SK-N-SH (cell line): ENCODE measurements around the gene UGT2A1.

Experiments used
- EZH2phosphoT487 ChIP-seq: fragments of 200-600 bp; sonication (generic); IDR thresholded peaks from 2 replicates; pipeline ENCODE4 v1.6.1; 2017; ENCODE audit warnings: low read depth, mixed run types, mild to moderate bottlenecking, antibody characterized with exemption, moderate library complexity, borderline replicate concordance
- GABPA ChIP-seq: IDR thresholded peaks from 2 replicates; pipeline ENCODE4 v1.4.0; 2012; ENCODE audit warnings: low read depth, mild to moderate bottlenecking
- GATA2 ChIP-seq: sonication (generic); formaldehyde crosslinking; IDR thresholded peaks from 2 replicates; pipeline ENCODE4 v1.5.0; 2020; ENCODE audit warnings: mild to moderate bottlenecking, missing genetic modification reagents
- NRF1 ChIP-seq: IDR thresholded peaks from 2 replicates; pipeline ENCODE4 v1.6.1; 2012; ENCODE audit warnings: low read depth, mild to moderate bottlenecking, low read length
- RCOR1 ChIP-seq: fragments of 150-350 bp; IDR thresholded peaks from 2 replicates; pipeline ENCODE4 v1.6.1; 2017; ENCODE audit warnings: antibody characterized with exemption, low read length
- SIN3A ChIP-seq: IDR thresholded peaks from 2 replicates; pipeline ENCODE4 v1.6.1; 2012; ENCODE audit warnings: low read depth, mild to moderate bottlenecking, low read length, moderate library complexity, borderline replicate concordance
- SMC3 ChIP-seq: IDR thresholded peaks from 2 replicates; pipeline ENCODE4 v1.6.1; 2012; ENCODE audit warnings: low read depth, low read length, improper control_type of control experiment
- YY1 ChIP-seq: IDR thresholded peaks from 2 replicates; pipeline ENCODE4 v1.4.0; 2012; ENCODE audit warnings: low read depth, mild to moderate bottlenecking
- TF ChIP-seq, protein P1 (sequence below): fragments of 200-600 bp; sonication (generic); IDR thresholded peaks from 2 replicates; pipeline ENCODE4 v1.6.1; 2017; ENCODE audit warnings: antibody characterized with exemption, mild to moderate bottlenecking, moderate library complexity
- TF ChIP-seq, protein P2 (sequence below): fragments of 150-350 bp; IDR thresholded peaks from 2 replicates; pipeline ENCODE4 v1.6.1; 2017; ENCODE audit warnings: antibody characterized with exemption, low read length, low read depth, borderline replicate concordance
- TF ChIP-seq, protein P3 (sequence below): IDR thresholded peaks from 2 replicates; pipeline ENCODE4 v1.6.1; 2012; ENCODE audit warnings: mild to moderate bottlenecking, low read depth, low read length, moderate library complexity
- TF ChIP-seq, protein P4 (sequence below): IDR thresholded peaks from 2 replicates; pipeline ENCODE4 v1.4.0; 2012; ENCODE audit warnings: low read depth, borderline replicate concordance
- TF ChIP-seq, protein P5 (sequence below): IDR thresholded peaks from 2 replicates; pipeline ENCODE4 v1.4.0; 2012; ENCODE audit warnings: low read depth

DNA sequence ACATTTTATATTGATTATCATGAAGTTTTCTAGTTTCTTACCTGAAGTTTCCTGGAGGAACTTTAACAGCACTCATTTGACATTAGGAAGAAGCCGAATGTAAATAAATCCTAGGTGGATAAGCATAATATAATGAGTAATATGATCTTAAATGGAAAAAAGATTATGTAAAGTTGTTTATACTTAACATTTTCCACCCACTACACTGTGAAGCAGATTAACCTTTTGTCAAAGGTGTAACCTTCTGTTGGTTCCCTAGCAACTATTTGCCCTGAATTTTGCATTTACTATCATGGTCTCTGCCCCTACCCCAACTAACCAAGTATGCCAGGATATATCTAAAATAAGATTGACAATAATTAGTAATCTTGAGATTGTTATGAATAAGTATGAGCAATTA lies at the start of gene UGT2A1:
- TF ChIP-seq EZH2phosphoT487 (no peak), YY1 (no peak), NRF1 (no peak), SIN3A (no peak), SMC3 (no peak), RCOR1 (no peak), GABPA (no peak), GATA2 (no peak)
- TF ChIP-seq, protein P1, sequence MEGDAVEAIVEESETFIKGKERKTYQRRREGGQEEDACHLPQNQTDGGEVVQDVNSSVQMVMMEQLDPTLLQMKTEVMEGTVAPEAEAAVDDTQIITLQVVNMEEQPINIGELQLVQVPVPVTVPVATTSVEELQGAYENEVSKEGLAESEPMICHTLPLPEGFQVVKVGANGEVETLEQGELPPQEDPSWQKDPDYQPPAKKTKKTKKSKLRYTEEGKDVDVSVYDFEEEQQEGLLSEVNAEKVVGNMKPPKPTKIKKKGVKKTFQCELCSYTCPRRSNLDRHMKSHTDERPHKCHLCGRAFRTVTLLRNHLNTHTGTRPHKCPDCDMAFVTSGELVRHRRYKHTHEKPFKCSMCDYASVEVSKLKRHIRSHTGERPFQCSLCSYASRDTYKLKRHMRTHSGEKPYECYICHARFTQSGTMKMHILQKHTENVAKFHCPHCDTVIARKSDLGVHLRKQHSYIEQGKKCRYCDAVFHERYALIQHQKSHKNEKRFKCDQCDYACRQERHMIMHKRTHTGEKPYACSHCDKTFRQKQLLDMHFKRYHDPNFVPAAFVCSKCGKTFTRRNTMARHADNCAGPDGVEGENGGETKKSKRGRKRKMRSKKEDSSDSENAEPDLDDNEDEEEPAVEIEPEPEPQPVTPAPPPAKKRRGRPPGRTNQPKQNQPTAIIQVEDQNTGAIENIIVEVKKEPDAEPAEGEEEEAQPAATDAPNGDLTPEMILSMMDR = no peak
- TF ChIP-seq, protein P2, sequence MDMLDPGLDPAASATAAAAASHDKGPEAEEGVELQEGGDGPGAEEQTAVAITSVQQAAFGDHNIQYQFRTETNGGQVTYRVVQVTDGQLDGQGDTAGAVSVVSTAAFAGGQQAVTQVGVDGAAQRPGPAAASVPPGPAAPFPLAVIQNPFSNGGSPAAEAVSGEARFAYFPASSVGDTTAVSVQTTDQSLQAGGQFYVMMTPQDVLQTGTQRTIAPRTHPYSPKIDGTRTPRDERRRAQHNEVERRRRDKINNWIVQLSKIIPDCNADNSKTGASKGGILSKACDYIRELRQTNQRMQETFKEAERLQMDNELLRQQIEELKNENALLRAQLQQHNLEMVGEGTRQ = no peak
- TF ChIP-seq, protein P3, sequence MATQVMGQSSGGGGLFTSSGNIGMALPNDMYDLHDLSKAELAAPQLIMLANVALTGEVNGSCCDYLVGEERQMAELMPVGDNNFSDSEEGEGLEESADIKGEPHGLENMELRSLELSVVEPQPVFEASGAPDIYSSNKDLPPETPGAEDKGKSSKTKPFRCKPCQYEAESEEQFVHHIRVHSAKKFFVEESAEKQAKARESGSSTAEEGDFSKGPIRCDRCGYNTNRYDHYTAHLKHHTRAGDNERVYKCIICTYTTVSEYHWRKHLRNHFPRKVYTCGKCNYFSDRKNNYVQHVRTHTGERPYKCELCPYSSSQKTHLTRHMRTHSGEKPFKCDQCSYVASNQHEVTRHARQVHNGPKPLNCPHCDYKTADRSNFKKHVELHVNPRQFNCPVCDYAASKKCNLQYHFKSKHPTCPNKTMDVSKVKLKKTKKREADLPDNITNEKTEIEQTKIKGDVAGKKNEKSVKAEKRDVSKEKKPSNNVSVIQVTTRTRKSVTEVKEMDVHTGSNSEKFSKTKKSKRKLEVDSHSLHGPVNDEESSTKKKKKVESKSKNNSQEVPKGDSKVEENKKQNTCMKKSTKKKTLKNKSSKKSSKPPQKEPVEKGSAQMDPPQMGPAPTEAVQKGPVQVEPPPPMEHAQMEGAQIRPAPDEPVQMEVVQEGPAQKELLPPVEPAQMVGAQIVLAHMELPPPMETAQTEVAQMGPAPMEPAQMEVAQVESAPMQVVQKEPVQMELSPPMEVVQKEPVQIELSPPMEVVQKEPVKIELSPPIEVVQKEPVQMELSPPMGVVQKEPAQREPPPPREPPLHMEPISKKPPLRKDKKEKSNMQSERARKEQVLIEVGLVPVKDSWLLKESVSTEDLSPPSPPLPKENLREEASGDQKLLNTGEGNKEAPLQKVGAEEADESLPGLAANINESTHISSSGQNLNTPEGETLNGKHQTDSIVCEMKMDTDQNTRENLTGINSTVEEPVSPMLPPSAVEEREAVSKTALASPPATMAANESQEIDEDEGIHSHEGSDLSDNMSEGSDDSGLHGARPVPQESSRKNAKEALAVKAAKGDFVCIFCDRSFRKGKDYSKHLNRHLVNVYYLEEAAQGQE = no peak
- TF ChIP-seq, protein P4, sequence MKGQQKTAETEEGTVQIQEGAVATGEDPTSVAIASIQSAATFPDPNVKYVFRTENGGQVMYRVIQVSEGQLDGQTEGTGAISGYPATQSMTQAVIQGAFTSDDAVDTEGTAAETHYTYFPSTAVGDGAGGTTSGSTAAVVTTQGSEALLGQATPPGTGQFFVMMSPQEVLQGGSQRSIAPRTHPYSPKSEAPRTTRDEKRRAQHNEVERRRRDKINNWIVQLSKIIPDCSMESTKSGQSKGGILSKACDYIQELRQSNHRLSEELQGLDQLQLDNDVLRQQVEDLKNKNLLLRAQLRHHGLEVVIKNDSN = no peak
- TF ChIP-seq, protein P5, sequence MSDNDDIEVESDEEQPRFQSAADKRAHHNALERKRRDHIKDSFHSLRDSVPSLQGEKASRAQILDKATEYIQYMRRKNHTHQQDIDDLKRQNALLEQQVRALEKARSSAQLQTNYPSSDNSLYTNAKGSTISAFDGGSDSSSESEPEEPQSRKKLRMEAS = no peak
